ENCODE measurements around the gene TRHDE.

DNA sequence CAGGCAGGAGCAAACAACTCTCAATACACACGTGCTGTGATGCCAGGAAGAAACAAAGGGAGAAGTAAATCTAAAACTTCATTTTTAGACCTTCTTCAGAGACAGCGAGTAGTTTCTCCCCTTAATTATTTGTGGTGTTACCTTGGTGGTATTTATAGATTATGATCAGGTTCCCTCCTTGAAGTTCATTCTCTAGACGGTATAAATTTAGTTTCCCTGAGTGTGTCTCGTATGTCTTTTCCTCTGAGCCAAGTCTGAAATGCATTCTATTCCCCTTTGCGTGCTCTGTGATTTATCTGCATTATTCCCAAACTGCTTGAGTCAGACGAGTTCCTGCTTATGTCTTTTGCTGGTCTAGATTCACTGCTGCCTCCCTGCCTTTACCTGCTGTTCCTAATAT lies 65.2 kb downstream of the TRHDE start:
- TF ChIP-seq, protein P1, sequence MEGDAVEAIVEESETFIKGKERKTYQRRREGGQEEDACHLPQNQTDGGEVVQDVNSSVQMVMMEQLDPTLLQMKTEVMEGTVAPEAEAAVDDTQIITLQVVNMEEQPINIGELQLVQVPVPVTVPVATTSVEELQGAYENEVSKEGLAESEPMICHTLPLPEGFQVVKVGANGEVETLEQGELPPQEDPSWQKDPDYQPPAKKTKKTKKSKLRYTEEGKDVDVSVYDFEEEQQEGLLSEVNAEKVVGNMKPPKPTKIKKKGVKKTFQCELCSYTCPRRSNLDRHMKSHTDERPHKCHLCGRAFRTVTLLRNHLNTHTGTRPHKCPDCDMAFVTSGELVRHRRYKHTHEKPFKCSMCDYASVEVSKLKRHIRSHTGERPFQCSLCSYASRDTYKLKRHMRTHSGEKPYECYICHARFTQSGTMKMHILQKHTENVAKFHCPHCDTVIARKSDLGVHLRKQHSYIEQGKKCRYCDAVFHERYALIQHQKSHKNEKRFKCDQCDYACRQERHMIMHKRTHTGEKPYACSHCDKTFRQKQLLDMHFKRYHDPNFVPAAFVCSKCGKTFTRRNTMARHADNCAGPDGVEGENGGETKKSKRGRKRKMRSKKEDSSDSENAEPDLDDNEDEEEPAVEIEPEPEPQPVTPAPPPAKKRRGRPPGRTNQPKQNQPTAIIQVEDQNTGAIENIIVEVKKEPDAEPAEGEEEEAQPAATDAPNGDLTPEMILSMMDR (IDR thresholded peaks at IDR 0.05) = no peak
- TF ChIP-seq POLR2A (IDR thresholded peaks at IDR 0.05) (no peak), POLR2AphosphoS5 (IDR thresholded peaks at IDR 0.05; ENCODE audit: insufficient read depth in 1 of 2, low read depth in 1 of 2) (no peak)

All from vagina (tissue), 2 donors.